Caco-2 (cell line): ENCODE measurements around the gene PXK. TPM values are rescaled to one million over a fixed set of nuclear protein-coding genes. Genes with fewer than 3 reads are reported as not detected.

Experiments used
- BruUV-seq: library from RNA; stranded (reverse); fragments of 400-500 nt; replicated peaks from 2 replicates; lab custom pipeline; 2021; lab: Mats Ljungman, UMichigan
- CTCF ChIA-PET: fragments of 300-600 bp; sonication (Branson Sonifier 250); formaldehyde crosslinking; loops from one replicate; lab custom pipeline; 2022; ENCODE audit warnings: antibody characterized with exemption; lab: Charles Lee
- POLR2A ChIA-PET: fragments of 300-600 bp; sonication (Branson Sonifier 250); formaldehyde crosslinking; loops from one replicate; lab custom pipeline; 2022; ENCODE audit warnings: antibody characterized with exemption; lab: Charles Lee
- DNase-seq, 2 experiments: peaks; one replicate each; pipeline versions ENCODE4 v3.0.0 to v3.0.0-alpha.2; 2020 to 2022
- H3K27me3 ChIP-seq: replicated peaks from 2 replicates; pipeline ENCODE4 v1.6.0; 2011; ENCODE audit warnings: low read length; ENCODE audit not compliant: control insufficient read depth, insufficient read depth
- H3K36me3 ChIP-seq: 2 replicates; pipeline ENCODE4 v1.5.1; 2011; ENCODE audit warnings: low read length; ENCODE audit not compliant: control insufficient read depth, insufficient read depth
- H3K4me1 ChIP-seq: fragments of 250-450 bp; sonication (Bioruptor Pico); 2 replicates; pipeline ENCODE4 v1.5.1; 2020; ENCODE audit warnings: mild to moderate bottlenecking
- H3K4me3 ChIP-seq: 2 replicates; pipeline ENCODE4 v1.5.1; 2011; ENCODE audit warnings: low read depth, mild to moderate bottlenecking, control low read depth, low read length
- H3K9me3 ChIP-seq: fragments of 250-450 bp; sonication (Bioruptor Pico); 2 replicates; pipeline ENCODE4 v1.5.1; 2020; ENCODE audit warnings: mild to moderate bottlenecking, moderate library complexity
- H3K27ac Mint-ChIP-seq: one replicate; pipeline ENCODE4 v1.8.0; 2022; ENCODE audit warnings: mixed read lengths; ENCODE audit not compliant: unreplicated experiment
- H3K27me3 Mint-ChIP-seq: one replicate; pipeline ENCODE4 v1.8.0; 2022; ENCODE audit warnings: mixed read lengths; ENCODE audit not compliant: insufficient read depth, unreplicated experiment
- H3K36me3 Mint-ChIP-seq: one replicate; pipeline ENCODE4 v1.8.0; 2022; ENCODE audit warnings: mild to moderate bottlenecking, mixed read lengths; ENCODE audit not compliant: insufficient read depth, unreplicated experiment
- H3K4me1 Mint-ChIP-seq: one replicate; pipeline ENCODE4 v1.8.0; 2022; ENCODE audit warnings: low read depth, mixed read lengths; ENCODE audit not compliant: unreplicated experiment
- H3K4me3 Mint-ChIP-seq: one replicate; pipeline ENCODE4 v1.8.0; 2022; ENCODE audit warnings: mild to moderate bottlenecking, moderate library complexity, mixed read lengths; ENCODE audit not compliant: unreplicated experiment
- H3K9me3 Mint-ChIP-seq: one replicate; pipeline ENCODE4 v1.8.0; 2022; ENCODE audit warnings: mixed read lengths; ENCODE audit not compliant: unreplicated experiment
- intact Hi-C: fragments of 100-400 bp; cut with micrococcal nuclease; formaldehyde crosslinking; loops from one replicate; pipeline ENCODE4 v1.10.0; 2022; ENCODE audit not compliant: unreplicated experiment
- total RNA-seq: library from RNA; stranded (reverse); gene quantifications from 2 replicates; pipeline ENCODE4 v1.2.3, GENCODE V29; 2022
- TF ChIP-seq, protein P1 (sequence below), 2 experiments: fragments of 200-600 bp in 1 of 2; IDR thresholded peaks; 1 replicate in 1 of 2; 2 replicates in 1 of 2; pipeline versions ENCODE4 v1.5.1 to v1.8.0; 2011 to 2022; ENCODE audit warnings: antibody characterized with exemption in 1 of 2, control low read depth in 1 of 2, inconsistent platforms in 1 of 2, low read depth in 1 of 2, low read length in 1 of 2, mild to moderate bottlenecking in 1 of 2, moderate library complexity in 1 of 2; ENCODE audit not compliant: insufficient read depth in 1 of 2, severe bottlenecking in 1 of 2, unreplicated experiment in 1 of 2

PXK gene
- total RNA-seq, 1 experiment from 2014 or later, result 9.1 TPM

DNA sequence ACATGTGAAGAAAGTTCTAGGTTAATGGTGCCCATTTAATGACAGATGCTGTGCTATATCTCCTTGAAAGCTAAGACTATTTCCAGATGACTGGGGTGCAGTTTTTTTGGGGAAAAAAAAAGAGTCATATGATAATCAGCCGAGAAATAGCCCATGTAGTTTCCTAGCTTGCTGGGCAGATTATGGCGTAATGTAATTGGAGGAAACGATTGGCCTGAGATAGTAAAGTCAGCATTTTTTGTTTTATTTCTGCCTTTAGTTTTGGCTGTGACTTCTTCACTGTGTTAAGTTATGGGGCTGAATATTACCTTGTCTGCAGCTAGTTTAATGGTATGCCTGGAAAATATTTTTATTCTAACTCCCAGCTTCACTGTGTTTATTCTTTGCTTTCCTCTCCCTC, 77.0 kb downstream of the PXK start:
- Mint-ChIP-seq H3K27ac (no peak overlapping the region), H3K4me3 (no peak overlapping the region), H3K4me1 (peaks cover 14% of the 10 kb centered on the region), H3K27me3 (no peaks in the 10 kb centered on the region), H3K9me3 (peaks cover 9% of the 10 kb centered on the region), H3K36me3 (peaks cover 5% of the 10 kb centered on the region)
- no peaks in the 10 kb centered on the region for H3K36me3 ChIP-seq
- no peak overlapping the region for H3K4me3 ChIP-seq
- intact Hi-C loops, result no loop called here
- H3K9me3 ChIP-seq, result no peaks in the 10 kb centered on the region
- DNase-seq, result no peak
- CTCF ChIA-PET, result no interaction called here
- TF ChIP-seq, protein P1, sequence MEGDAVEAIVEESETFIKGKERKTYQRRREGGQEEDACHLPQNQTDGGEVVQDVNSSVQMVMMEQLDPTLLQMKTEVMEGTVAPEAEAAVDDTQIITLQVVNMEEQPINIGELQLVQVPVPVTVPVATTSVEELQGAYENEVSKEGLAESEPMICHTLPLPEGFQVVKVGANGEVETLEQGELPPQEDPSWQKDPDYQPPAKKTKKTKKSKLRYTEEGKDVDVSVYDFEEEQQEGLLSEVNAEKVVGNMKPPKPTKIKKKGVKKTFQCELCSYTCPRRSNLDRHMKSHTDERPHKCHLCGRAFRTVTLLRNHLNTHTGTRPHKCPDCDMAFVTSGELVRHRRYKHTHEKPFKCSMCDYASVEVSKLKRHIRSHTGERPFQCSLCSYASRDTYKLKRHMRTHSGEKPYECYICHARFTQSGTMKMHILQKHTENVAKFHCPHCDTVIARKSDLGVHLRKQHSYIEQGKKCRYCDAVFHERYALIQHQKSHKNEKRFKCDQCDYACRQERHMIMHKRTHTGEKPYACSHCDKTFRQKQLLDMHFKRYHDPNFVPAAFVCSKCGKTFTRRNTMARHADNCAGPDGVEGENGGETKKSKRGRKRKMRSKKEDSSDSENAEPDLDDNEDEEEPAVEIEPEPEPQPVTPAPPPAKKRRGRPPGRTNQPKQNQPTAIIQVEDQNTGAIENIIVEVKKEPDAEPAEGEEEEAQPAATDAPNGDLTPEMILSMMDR (IDR thresholded peaks at IDR 0.05; ENCODE audit: insufficient read depth in 1 of 2, low read depth in 1 of 2, low read length in 1 of 2, severe bottlenecking in 1 of 2, unreplicated experiment in 1 of 2), result no peak
- POLR2A ChIA-PET, result no interaction called here
- BruUV-seq, result no TSS peak
- peaks cover 16% of the 10 kb centered on the region for H3K4me1 ChIP-seq
- H3K27me3 ChIP-seq, result no peaks in the 10 kb centered on the region

GRCh38 chr3:58411036-58411435, 78.3 kb downstream of the PXK start:
- H3K27me3 ChIP-seq, result no peaks in the 10 kb centered on the region
- BruUV-seq, result no TSS peak
- peaks cover 30% of the 10 kb centered on the region for H3K4me1 ChIP-seq
- H3K4me1 Mint-ChIP-seq, result peaks cover 24% of the 10 kb centered on the region
- ChIA-PET POLR2A (no interaction called here), CTCF (interaction anchor here (0.5 to 0.7 kb wide), 2 partner anchors 66 to 77 kb away, joined by 3 to 4 read pairs; no protein-coding TSS in a partner anchor)
- H3K4me3 Mint-ChIP-seq, result no peak overlapping the region
- no peak overlapping the region for H3K27ac Mint-ChIP-seq
- H3K36me3 Mint-ChIP-seq, result peaks cover 5% of the 10 kb centered on the region
- no peaks in the 10 kb centered on the region for H3K36me3 ChIP-seq
- no peaks in the 10 kb centered on the region for H3K9me3 ChIP-seq
- DNase-seq, result no peak
- intact Hi-C loops, result no loop called here
- TF ChIP-seq, protein P1 (IDR thresholded peaks at IDR 0.05; ENCODE audit: insufficient read depth in 1 of 2, low read depth in 1 of 2, low read length in 1 of 2, severe bottlenecking in 1 of 2, unreplicated experiment in 1 of 2), result no peak
- H3K27me3 Mint-ChIP-seq, result no peaks in the 10 kb centered on the region
- H3K9me3 Mint-ChIP-seq, result peaks cover 9% of the 10 kb centered on the region
- no peak overlapping the region for H3K4me3 ChIP-seq

DNA sequence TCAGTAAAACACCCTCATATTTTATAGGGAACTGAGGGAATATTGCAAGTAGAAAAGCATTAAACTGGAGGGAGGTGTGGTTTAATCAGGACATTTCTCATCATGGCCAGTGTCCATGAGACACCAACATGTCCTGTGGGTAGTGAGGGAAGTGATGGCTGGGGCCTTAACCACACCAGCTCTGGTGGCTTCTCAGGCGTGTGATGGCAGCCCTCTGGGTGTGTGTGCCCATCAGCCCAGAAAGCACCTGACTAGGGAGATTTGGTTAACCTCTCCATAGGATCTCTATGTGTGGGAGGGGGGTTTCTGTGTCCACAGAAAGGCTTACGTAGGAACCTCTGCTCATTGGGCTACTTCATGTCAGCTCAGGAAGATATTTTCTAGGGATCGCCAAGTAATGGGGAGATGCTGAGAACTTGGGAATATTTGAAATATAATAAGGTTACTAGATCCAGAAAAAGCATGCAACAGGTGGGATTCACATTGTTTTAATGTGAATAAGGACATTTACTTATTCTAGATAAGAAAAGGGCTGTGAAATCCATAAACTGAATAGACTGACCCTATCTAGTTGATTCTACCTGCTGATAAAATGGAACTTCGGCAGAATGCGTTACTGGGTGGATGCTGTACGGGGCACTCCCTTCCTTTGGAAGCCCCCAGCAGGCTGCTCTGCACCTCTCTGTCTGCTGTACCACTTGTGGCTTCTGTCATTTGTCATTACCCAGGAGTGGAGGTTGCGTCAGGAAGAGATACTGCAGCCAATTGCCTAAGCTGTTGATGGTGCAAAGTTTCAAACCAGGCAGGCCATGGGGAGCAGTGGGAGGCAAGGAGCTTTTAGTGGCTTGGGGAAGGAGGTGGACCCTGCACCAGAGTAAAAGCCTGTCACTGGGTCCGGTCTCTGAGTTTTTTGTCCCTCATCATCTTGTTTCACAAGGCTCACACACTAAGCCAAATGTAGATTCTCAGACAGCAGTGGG, 79.4 kb downstream of the PXK start:
- ChIA-PET CTCF (interaction anchor here (0.5 kb wide), 2 partner anchors 65 to 78 kb away, joined by 3 to 4 read pairs; no protein-coding TSS in a partner anchor), POLR2A (no interaction called here)
- Histone ChIP-seq H3K4me1 (peaks cover 41% of the 10 kb centered on the region), H3K36me3 (no peaks in the 10 kb centered on the region), H3K9me3 (no peaks in the 10 kb centered on the region), H3K27me3 (no peaks in the 10 kb centered on the region), H3K4me3 (no peak overlapping the region)
- no TSS peak for BruUV-seq
- Mint-ChIP-seq H3K27ac (no peak overlapping the region), H3K9me3 (peaks cover 9% of the 10 kb centered on the region), H3K4me3 (no peak overlapping the region), H3K36me3 (peaks cover 5% of the 10 kb centered on the region), H3K4me1 (peaks cover 28% of the 10 kb centered on the region), H3K27me3 (no peaks in the 10 kb centered on the region)
- TF ChIP-seq, protein P1 (IDR thresholded peaks at IDR 0.05; ENCODE audit: insufficient read depth in 1 of 2, low read depth in 1 of 2, low read length in 1 of 2, severe bottlenecking in 1 of 2, unreplicated experiment in 1 of 2), result no peak
- intact Hi-C loops, result no loop called here
- DNase-seq, result no peak
